MM.1S (cell line): ENCODE measurements around the gene GRIK4.
"Not testable (repeated sequence)": the region's sequence is repeated elsewhere in the genome, so short reads cannot be mapped to it uniquely, and the experiment has no call there.

ENCODE experiments used
- DNase-seq: peaks from one replicate; pipeline ENCODE4 v3.0.0-alpha.2; 2015
- H2AFZ ChIP-seq: fragments of 300-600 bp; sonication (generic); 2 replicates; pipeline ENCODE4 v1.6.0; 2016; ENCODE audit warnings: antibody characterized with exemption, low read length
- H3F3A ChIP-seq: fragments of 300-600 bp; sonication (generic); 2 replicates; pipeline ENCODE4 v1.6.1; 2016; ENCODE audit warnings: mild to moderate bottlenecking, antibody characterized with exemption, low read length, moderate library complexity, mixed read lengths; ENCODE audit not compliant: insufficient read depth
- H3K27ac ChIP-seq: fragments of 300-600 bp; sonication (generic); 2 replicates; pipeline ENCODE4 v1.5.1; 2016; ENCODE audit warnings: mild to moderate bottlenecking, low read length
- H3K27me3 ChIP-seq: fragments of 300-600 bp; sonication (generic); replicated peaks from 2 replicates; pipeline ENCODE4 v1.6.0; 2016; ENCODE audit warnings: low read length; ENCODE audit not compliant: insufficient read depth
- H3K36me3 ChIP-seq: fragments of 300-600 bp; sonication (generic); replicated peaks from 2 replicates; pipeline ENCODE4 v1.6.1; 2016; ENCODE audit warnings: mild to moderate bottlenecking, low read length, mixed read lengths; ENCODE audit not compliant: insufficient read depth
- H3K4me1 ChIP-seq: fragments of 300-600 bp; sonication (generic); 2 replicates; pipeline ENCODE4 v1.6.1; 2016; ENCODE audit warnings: low read length, mixed read lengths
- H3K4me2 ChIP-seq: fragments of 300-600 bp; sonication (generic); 2 replicates; pipeline ENCODE4 v1.6.0; 2016; ENCODE audit warnings: low read depth, low read length
- H3K4me3 ChIP-seq: fragments of 300-600 bp; sonication (generic); 2 replicates; pipeline ENCODE4 v1.5.1; 2016; ENCODE audit warnings: low read length, mixed read lengths
- H3K79me2 ChIP-seq: fragments of 300-600 bp; sonication (generic); 2 replicates; pipeline ENCODE4 v1.6.1; 2016; ENCODE audit warnings: mixed run types, low read length, mixed read lengths
- H3K9ac ChIP-seq: fragments of 300-600 bp; sonication (generic); 2 replicates; pipeline ENCODE4 v1.6.1; 2016; ENCODE audit warnings: low read length, mixed read lengths
- H3K9me2 ChIP-seq: fragments of 300-600 bp; sonication (generic); replicated peaks from 2 replicates; pipeline ENCODE4 v1.6.1; 2016; ENCODE audit warnings: mild to moderate bottlenecking, low read length, mixed read lengths; ENCODE audit not compliant: insufficient read depth
- H3K9me3 ChIP-seq: fragments of 300-600 bp; sonication (generic); replicated peaks from 2 replicates; pipeline ENCODE4 v1.6.1; 2016; ENCODE audit warnings: mild to moderate bottlenecking, low read length, mixed read lengths; ENCODE audit not compliant: insufficient read depth
- H4K20me1 ChIP-seq: fragments of 300-600 bp; sonication (generic); 2 replicates; pipeline ENCODE4 v1.6.1; 2016; ENCODE audit warnings: mild to moderate bottlenecking, low read length, moderate library complexity, mixed read lengths; ENCODE audit not compliant: insufficient read depth
- CTCF ChIP-seq: fragments of 300-600 bp; sonication (generic); IDR thresholded peaks from 2 replicates; pipeline ENCODE4 v1.5.1; 2016; ENCODE audit warnings: antibody characterized with exemption, low read length, mixed read lengths
- EZH2 ChIP-seq: fragments of 300-600 bp; sonication (generic); optimal IDR thresholded peaks from 2 replicates; pipeline ENCODE3; 2017; ENCODE audit warnings: low read depth, mild to moderate bottlenecking, antibody characterized with exemption, low read length, mixed read lengths
- EZH2phosphoT487 ChIP-seq: fragments of 300-600 bp; sonication (generic); IDR thresholded peaks from 2 replicates; pipeline ENCODE4 v1.6.1; 2018; ENCODE audit warnings: antibody characterized with exemption, low read length

The GRIK4 gene

GRCh38 chr11:121008551-121008950 lies 497.0 kb downstream of the GRIK4 start:
- no peaks in the 10 kb centered on the region for H3K79me2 ChIP-seq
- no peaks in the 10 kb centered on the region for H3F3A ChIP-seq
- no peaks in the 10 kb centered on the region for H4K20me1 ChIP-seq
- DNase-seq: no peak
- H3K9me2 ChIP-seq: no peaks in the 10 kb centered on the region
- H3K4me3 ChIP-seq: no peak overlapping the region
- no peaks in the 10 kb centered on the region for H3K27me3 ChIP-seq
- no peak overlapping the region for H3K9ac ChIP-seq
- no peak overlapping the region for H3K4me2 ChIP-seq
- H3K9me3 ChIP-seq: no peaks in the 10 kb centered on the region
- TF ChIP-seq EZH2 (no peak), CTCF (no peak), EZH2phosphoT487 (no peak)
- no peaks in the 10 kb centered on the region for H3K36me3 ChIP-seq
- no peak overlapping the region for H3K27ac ChIP-seq
- no peak overlapping the region for H2AFZ ChIP-seq
- H3K4me1 ChIP-seq: no peaks in the 10 kb centered on the region

- Histone ChIP-seq H3K27ac (no peak overlapping the region), H3K4me1 (no peaks in the 10 kb centered on the region), H2AFZ (no peak overlapping the region), H3K79me2 (no peaks in the 10 kb centered on the region), H3K9ac (no peak overlapping the region), H3K4me3 (no peak overlapping the region), H3K36me3 (no peaks in the 10 kb centered on the region), H3K9me3 (no peaks in the 10 kb centered on the region), H3K9me2 (no peaks in the 10 kb centered on the region), H3K27me3 (no peaks in the 10 kb centered on the region), H3K4me2 (no peak overlapping the region), H3F3A (no peaks in the 10 kb centered on the region), H4K20me1 (no peaks in the 10 kb centered on the region)
- DNase-seq: no peak
- TF ChIP-seq EZH2phosphoT487 (no peak), EZH2 (no peak), CTCF (no peak)
Observed at GRCh38 chr11:121012091-121012490, 500.5 kb downstream of the GRIK4 start.

GRCh38 chr11:121018746-121019145 lies 507.2 kb downstream of the GRIK4 start:
- Histone ChIP-seq H3K27ac (no peak overlapping the region), H2AFZ (no peak overlapping the region), H3K36me3 (no peaks in the 10 kb centered on the region), H3K27me3 (no peaks in the 10 kb centered on the region), H3K4me2 (no peak overlapping the region), H3K79me2 (no peaks in the 10 kb centered on the region), H4K20me1 (no peaks in the 10 kb centered on the region), H3K4me1 (peaks cover 6% of the 10 kb centered on the region), H3K9me2 (no peaks in the 10 kb centered on the region), H3K4me3 (no peak overlapping the region), H3F3A (no peaks in the 10 kb centered on the region), H3K9ac (no peak overlapping the region), H3K9me3 (no peaks in the 10 kb centered on the region)
- TF ChIP-seq EZH2 (no peak), CTCF (no peak), EZH2phosphoT487 (no peak)
- no peak for DNase-seq

GRCh38 chr11:121021718-121022117 lies 510.2 kb downstream of the GRIK4 start:
- DNase-seq: not testable (repeated sequence)

More at GRCh38 chr11:121021718-121022117, 510.2 kb downstream of the GRIK4 start:
- H3K9me2 ChIP-seq, H3K9ac ChIP-seq, H3K36me3 ChIP-seq, H3K27ac ChIP-seq, H3K4me2 ChIP-seq, H4K20me1 ChIP-seq, H3K27me3 ChIP-seq, H3K9me3 ChIP-seq, H3K4me3 ChIP-seq, H3F3A ChIP-seq, H2AFZ ChIP-seq: not testable (repeated sequence)
- Histone ChIP-seq H3K4me1 (peaks cover 14% of the 10 kb centered on the region), H3K79me2 (peaks cover 27% of the 10 kb centered on the region)
